ENCODE results near the gene BRD4.

The BRD4 gene

DNA sequence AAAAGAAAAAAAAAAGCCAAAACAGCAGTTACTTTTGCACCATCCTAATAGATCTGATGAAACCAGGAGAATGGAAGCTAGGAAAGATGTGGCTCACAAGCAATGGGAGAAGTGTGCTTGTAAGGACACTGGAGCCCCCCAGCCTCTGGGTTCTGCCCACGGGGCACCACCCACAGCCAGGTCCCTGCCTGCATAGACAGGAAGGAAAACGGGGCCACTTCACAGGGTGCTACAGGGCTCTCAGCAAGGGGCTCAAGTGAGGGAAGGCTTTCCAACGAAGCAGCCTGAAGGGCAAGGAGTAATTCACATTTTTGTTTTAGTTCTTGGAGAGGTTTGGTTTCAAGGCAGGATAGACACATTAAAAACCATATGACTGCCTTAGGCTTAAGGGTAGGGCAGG lies 42.7 kb downstream of the BRD4 start:
- DNase-seq (ENCODE audit: low spot score): no peak

DNA sequence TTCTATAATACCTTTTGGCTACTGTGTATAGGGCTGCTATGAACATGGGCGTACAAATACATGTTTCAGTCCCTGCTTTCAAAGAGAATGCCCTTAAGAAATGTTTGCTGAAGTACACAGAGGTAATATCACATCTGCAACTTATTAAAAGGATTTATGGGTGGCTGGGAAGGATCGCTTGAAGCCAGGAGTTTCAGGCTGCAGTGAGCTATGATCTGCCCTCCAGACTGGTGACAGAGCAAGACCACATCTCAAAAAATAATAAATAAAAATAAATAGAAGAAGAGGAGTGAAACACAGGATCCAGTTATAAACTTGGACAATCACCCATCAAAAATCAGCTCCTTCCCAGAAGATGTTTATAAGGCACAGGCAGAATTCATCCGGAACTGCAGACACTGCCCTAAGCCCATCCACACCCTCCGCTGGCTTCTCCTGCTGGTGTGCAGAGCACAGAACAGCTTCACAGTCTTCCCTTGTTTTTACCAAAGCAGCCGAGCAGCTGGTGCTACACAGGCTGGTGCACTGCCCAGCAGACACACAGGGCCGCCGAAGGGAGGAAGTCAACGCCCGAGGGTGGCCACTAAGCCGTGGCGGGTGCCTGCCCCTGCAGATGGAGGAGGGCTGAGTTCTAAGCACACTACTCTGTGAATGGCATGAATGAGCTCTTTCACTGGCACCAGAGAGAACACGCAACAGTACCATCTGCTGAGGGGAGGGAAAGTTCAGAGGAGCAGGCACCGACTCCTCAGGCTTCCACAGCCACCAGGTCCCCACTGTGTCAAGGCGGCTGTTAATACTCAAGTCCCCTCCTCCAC lies 44.0 kb downstream of the BRD4 start:
- DNase-seq (ENCODE audit: low spot score): no peak

DNA sequence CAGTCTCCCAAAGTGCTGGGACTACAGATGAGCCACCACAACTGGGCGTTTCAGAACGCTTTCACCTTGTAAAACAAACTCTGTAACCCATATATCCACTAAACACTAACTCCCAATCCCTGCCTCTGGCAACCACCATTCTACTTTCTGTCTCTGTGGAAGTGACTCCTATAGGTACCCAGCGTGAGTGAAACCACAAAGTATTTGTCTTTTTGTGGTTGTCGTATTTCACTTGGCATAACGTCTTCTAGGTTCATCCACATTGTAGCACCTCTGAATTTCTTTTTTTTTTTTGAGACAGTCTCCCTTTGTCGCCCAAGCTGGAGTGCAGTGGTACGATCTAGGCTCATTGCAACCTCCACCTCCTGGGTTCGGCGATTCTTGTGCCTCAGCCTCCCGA lies 44.8 kb downstream of the BRD4 start:
- DNase-seq (ENCODE audit: low spot score): no peak

DNA sequence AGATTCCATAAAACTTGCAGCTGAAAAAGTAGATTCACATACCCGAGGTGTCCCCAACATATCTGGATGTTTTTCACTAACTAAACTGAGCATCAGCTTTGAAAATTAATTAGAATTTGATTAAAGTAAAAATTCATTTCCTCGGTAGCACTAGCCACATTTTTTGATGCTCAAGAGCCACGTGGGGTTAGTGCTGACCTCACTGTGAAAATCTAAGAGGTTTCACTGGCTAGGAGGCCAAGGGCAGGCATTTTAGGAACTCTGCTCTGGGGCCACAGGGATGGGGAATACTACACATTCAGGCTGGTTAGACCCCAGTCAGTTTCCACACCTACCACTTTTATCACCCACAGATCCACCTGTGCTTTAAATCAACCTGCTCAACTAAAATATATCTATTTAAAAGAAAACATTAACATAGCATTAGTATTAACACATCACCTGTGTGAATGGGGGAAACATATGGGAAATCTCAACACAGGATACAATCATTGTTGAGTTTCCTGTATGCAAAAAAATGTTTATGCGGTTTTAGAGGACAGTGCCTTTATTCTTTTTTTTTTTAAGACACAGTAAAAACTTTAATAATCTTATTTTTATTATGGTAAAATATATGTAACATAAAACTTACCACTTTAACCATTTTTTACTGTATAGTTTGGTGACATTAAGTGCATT lies 45.5 kb downstream of the BRD4 start:
- no peak for DNase-seq (ENCODE audit: low spot score)

DNA sequence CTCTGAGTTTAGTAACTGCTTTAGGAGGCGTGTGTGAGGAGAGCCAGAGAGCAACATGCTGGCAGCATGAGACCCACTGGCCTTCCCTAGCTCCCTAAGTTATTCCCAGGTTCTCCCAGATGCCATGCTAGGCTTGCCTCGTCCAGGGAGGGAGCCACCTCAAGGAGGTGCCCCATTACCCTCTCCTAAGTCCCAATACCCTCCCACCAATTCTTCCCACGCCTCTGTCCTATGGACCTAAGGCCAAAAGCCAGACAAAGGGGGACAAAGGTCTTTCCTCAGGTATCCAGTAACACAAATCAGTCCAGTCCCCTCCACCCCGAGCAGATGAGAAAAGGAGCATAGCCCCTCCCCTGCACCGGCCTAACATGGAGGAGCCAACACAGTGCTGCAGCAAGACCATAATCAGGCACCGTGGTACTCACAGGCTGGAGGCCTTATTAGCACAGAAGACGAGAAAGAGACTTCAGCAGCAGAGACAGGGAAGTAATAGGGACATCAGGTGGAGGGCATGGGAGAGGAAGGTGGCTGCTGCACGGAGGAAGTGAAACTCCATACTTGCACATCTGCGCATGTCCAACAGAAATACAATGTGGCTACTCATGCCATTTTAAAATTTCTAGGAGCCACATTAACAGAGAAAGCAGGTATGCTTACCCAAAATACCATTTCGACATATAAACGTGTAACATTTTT lies 46.3 kb downstream of the BRD4 start:
- DNase-seq (ENCODE audit: low spot score): no peak

DNA sequence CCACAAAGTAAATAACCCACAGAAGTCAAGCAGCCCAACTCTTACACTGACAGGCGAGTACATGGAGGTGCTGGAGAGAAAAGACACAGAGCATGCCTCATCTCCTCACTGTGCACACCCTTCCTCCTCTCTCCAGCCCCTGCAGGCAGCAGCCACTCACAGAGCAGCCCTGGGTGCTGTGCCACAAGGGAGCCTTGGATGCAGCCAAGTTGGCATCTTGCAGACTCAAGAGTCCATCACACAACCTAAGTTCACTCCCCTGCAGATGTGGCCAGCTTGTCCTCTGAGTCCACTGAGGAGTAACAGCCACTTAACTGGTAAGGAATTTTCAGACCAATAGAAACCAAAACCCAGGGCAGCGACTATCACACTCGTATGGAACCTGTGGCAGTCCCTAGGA lies 47.4 kb downstream of the BRD4 start:
- DNase-seq (ENCODE audit: low spot score): no peak

DNA sequence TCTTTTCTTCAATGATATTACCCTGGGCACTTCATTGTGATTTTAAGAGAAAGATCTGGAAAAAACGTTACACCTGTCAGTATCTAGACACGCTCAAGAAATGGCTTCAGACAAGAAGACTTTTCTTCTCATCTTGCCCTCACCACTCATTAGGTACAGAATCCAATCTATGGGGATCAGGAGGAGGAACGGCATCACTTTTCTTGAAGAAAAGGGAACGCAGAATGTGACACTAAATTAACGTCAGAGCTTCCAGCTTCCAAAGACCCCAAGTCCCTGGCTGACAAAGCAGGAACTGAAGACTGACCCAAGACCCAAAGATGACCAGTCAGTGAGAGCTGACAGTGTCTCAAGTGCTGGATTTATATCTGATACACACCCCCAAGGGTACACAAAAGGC lies 48.2 kb downstream of the BRD4 start:
- no peak for DNase-seq (ENCODE audit: low spot score)

DNA sequence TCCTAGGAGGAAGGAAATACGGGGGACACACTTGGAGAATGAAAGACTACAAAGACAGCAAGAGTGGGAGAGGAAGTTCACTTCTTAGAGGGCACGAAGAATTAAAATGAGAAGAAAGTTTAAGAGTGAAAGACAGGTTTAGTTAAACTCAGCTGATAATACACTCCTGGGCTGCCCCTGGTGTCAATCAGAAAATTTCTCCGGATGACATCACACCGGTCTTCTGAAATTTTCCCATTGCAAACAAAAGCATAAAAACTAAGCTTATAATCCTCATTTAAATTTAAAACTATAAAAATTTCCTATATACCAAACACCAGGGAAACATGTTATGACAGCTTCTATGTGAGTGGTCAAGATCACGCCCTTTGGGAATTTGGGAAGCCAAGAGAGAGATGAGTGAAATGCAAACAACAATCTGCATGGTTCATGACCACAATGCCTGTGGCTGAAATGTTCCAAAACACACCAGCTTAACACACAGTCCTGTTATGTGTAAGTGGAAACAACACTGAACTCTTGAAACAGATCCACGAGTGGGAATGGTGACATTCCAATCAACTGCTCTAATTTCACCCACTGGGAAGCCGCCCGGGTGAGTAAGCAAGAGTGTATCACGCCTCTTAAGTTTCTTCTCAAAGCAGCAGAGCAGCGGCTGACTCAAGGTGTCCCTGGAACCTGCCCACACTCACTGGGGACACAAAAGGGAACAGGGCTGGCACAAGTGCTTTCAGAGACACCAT lies 49.0 kb downstream of the BRD4 start:
- DNase-seq (ENCODE audit: low spot score): no peak

DNA sequence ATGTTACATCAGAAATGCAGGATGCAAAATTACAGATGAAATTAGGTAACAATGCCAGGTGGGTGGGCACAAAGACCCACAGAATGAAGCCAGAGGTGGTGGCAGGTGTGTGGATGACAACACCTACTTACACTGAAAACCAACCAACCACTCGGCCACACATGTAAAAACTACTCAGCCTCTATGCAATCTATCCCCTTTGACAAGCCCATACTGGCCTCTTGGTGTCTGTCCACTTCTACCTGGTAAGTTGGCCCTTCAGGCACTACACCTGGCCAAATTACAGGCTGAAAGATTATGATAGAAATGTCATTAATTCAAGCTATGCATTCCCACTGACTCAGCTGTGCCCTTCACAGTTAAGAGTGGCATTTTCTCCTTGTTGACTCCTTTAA lies 50.0 kb downstream of the BRD4 start:
- DNase-seq (ENCODE audit: low spot score): no peak

DNA sequence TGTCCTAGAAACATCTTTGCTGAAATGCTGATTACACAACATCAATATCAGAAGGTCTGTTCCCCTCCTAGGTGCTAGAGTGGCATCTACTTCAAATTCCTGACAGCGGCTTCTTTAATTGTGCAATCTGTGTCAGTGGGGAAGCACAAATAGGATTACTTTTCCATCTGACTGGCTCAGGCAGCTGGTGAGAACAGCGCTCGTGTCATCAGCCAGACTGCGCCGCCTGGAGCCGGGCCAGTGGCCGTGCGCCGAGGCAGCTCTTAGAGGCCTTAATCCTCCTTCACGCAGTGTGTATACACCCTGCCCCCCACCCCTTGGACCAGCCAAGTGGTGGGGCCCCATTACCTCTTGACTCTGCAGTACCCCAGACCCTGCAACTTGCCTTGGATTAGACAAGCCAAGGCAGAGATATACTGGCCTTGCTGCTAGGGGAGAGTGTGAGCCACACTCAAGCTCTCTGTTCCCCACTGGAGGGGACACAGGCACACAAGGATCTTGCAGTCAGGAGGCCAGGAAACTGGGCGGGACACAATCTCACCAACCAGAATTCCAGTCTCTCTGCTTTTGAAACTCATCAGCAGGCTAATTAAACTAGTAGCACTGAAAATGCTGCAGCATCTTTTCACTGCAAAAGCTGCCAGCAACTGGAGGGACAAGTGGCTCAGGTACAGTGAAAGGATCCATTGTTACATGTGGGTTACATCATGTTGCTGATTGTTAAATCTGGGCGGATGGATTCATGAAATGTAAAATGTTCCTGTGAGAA lies 51.2 kb downstream of the BRD4 start:
- peak; percentile 85 for DNase-seq (ENCODE audit: low spot score)

DNA sequence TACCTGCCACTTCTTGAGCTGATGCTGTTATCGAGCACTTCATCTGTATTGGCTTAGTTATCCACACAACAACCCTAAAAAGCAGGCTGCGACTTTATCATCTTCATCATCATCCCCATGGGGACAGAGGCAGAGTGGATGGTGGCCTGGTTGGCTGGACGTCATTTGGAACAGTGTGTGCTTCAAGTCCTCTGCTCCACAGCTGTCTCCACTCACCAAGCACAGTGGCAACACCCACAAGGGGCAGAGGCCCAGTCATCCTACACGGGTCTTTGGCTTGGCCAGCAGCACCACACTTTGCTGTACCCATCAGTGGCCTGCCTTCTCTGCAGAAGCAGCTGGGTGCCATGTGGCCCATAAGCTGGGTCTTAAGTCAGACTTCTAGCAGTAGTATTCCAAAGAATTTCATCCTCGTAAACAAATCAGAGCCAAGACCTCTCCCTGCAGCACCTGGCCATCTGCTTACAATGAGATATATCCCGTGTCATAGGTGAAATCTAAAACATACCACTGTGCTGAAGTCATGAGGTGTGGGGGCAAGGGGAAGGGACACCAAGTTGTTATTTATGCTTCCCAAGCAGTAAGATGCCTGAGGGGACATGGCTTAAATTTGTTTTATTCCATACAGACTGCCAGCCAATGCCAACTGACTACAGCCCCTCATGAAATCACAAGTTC lies 52.2 kb downstream of the BRD4 start:
- no peak for DNase-seq (ENCODE audit: low spot score)

DNA sequence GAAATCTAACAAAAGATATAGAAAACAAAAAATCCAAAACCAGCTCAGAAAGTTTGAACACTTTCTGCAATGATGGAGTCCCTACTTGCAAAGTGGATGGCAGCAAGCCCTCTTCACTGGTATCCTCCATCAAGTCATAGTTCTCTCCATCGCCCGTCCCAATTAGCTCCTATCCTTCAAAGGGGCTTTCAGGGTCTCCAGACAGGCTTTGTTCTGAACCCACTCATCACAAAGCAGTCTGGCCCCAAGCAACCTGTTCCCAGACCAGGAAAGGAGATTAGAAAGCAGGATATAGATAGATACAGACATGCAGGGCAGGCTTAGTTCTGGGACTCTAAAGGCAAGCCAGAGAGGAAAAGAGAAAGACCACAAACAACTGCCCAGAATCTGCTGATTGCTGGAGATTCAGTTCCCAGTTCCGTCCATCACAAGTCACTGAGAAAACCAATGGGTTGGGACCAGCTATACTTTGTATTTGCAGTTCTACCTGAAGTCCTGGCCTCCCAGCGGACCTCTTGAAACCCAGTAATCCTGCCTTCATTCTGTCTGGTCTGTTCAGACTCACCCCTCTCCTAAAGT lies 52.9 kb downstream of the BRD4 start:
- no peak for DNase-seq (ENCODE audit: low spot score)

DNA sequence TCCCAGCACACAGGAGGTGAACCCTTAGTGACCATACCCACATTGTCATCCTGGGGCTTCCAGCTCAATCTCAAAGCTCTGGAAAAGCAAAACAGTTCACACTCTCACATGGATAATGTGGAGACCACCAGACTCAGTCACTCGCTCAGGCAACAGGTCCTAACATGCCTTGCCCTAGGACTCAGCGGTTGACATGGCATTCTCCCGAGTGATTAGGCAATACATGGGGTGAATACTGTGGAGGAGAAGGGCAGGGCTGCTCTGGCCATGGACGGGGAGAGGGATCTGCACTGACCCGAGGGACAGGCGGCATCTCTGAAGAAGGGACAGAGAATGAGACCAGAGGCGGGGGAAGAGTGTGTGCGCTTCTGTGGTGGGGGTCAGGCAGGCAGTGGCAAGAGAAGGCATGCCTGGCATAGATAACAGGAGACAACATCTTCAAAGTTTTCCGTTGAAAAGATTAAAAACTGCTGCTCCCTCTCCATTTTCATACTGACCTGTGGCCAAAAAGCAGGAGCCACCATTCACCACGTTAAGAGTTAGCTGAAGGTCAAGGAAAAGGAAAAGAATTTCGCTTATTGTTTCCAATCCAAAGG lies 55.6 kb downstream of the BRD4 start:
- DNase-seq (ENCODE audit: low spot score): no peak

DNA sequence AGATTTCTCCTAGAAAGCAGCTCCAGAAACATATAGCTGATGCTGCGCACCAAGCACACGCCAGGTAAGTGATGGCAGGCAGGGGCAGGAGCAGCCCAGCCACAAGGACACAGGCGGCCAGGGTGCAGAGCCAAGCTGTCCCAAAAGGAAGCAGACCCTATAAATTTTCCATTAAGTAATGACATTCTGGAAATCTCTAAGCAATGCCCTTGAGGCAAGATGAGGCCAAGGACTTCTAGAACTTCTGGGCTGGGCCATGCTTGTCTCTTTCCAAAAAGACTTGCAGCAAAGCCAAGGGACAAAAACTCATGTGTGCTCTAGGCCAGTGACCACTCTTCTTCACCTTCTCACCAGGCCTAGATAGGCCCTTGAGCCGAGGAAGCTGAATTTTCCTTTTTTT lies 57.9 kb downstream of the BRD4 start:
- DNase-seq (ENCODE audit: low spot score): no peak

DNA sequence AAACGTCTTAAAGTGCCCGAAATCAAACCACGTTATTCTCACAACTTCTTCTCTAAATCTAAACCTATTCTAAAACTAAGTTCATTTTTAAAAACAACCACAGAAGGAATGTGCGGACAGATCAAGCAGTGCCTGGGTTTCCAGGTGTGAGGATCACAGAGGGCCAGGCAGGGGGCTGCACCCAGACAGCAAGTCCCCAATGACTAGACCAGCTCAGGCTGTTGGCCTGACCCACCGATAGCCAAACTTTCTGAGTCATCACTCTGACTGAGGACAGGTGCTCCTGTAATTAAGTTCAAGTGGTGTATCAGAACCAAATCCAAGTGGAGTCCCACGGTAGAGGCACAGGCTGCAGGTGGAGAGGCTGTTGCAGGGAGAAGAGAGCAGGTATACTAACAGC lies 62.5 kb downstream of the BRD4 start:
- no peak for DNase-seq (ENCODE audit: low spot score)

DNA sequence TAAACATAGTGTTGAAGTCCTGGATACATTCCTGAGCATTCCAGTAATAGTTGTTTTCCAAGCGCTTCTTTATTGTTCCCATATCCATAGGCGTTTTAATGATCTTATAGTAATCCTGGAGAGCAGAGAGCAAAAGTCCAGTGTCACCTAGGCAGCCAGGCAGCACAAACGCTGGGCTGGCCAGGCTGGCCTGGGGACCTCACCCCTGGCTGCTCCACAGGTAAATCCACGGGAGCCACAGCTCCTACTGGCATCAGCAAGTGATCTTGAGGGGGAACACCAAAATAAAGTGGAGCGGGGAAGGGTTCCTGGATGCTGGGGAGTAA lies 63.4 kb downstream of the BRD4 start:
- no peak for DNase-seq (ENCODE audit: low spot score)

DNA sequence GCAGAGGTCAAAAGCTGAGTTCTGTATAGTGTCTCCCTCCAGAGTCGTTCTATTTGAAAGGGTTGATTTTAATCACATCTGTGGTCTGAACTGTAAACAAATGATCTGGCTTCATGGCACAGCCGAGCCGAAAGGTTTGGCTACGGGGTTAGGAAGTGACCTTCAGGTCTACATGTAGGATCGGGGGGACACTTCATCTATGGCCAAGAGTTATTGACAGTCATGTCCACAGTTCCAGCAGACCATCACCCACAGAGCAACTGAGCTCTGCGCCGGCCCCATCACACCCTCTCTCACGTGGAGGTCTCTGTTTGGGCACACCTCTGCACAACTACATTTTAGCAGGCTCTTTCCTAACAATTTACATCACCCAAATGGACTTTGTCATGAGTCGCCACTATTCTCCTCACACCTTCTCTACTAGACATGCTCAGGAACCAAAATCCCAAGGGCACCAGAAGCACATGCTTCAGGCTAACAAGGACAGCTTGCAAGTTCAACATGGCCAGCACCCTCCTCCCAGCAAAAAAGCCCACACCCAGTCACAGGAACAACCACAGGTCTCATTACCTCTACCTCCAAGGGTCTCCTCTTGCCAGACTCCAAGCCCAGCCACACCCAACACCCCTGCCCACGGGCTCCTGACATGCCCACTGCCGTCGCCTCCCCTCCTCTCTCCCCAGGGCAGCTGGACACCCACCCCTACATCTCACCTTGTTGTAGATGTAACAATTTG lies 64.0 kb downstream of the BRD4 start:
- no peak for DNase-seq (ENCODE audit: low spot score)

DNA sequence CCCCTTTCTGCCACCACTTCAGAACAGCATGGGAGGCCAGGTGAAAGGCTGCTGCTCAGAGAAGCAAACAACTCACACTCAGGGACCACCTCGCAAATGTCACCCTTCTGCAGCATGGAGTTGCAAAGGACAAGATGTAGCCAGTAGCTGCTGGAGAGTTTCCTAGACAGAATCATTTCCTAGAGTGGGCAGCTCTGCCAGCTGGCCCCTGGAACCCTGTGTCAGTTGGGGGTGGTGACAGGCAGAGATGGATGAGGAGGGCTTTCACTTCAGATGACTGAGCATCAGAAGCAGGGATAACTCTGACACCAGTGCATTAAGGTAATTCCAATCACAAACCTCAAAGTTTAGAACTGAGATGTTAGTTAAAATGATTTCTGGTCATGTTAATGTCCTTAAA lies 65.7 kb downstream of the BRD4 start:
- no peak for DNase-seq (ENCODE audit: low spot score)

DNA sequence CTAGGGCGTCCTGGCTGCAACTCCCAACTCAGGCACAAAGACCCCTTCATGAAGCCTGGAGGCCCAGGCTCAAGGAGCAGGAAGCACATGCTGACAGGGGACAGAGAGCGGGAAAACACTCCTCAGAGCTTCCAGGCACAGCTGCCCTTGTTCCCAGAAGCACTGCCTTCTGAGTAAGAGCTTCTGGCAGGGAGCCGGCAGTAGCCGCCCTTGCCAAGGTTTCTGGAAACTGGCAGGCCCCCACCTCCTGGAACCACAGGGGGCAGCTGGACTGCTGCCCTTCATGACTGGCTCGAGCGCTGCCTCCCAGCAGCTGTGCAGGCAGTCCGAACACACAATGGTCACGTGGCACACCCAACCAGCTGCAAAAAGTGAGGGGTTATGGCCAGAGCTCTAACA lies 66.5 kb downstream of the BRD4 start:
- no peak for DNase-seq (ENCODE audit: low spot score)
